Measurements from ENCODE around the gene MAIP1. TPM values are rescaled to one million over a fixed set of nuclear protein-coding genes. Genes with fewer than 3 reads are reported as not detected.

Gene MAIP1
- polyA plus RNA-seq, 1 experiment: 19.5 TPM

- no peak for DNase-seq (ENCODE audit: low read depth, low spot score)
- H3K9me3 ChIP-seq (ENCODE audit: control insufficient read depth, insufficient read depth, low read length): no peaks in the 10 kb centered on the region; the same call in 1 of the 2 replicates
- CTCF ChIA-PET: no interaction called here
- peak overlapping the region; percentile 95 for H3K27ac ChIP-seq (ENCODE audit: low read depth, low read length)
- no peaks in the 10 kb centered on the region for H3K27me3 ChIP-seq (ENCODE audit: control insufficient read depth, insufficient read depth, low read length)
- peak overlapping the region; percentile 90 for H3K4me3 ChIP-seq (ENCODE audit: low read depth, low read length)
- no peak for TF ChIP-seq CTCF (IDR thresholded peaks at IDR 0.05; ENCODE audit: low read depth, low read length)
- POLR2A ChIA-PET: no interaction called here
Measured at GRCh38 chr2:199956062-199956380, 639 bp downstream of the MAIP1 start.

- H3K27me3 ChIP-seq (ENCODE audit: control insufficient read depth, insufficient read depth, low read length): no peaks in the 10 kb centered on the region
- CTCF ChIA-PET: no interaction called here
- POLR2A ChIA-PET: no interaction called here
- no peaks in the 10 kb centered on the region; the same call in 1 of the 2 replicates for H3K9me3 ChIP-seq (ENCODE audit: control insufficient read depth, insufficient read depth, low read length)
- no peak overlapping the region for H3K27ac ChIP-seq (ENCODE audit: low read depth, low read length)
- H3K4me3 ChIP-seq (ENCODE audit: low read depth, low read length): no peak overlapping the region
- TF ChIP-seq CTCF (IDR thresholded peaks at IDR 0.05; ENCODE audit: low read depth, low read length): no peak
- DNase-seq (ENCODE audit: low read depth, low spot score): no peak
Measured at GRCh38 chr2:199958014-199958413, 2.6 kb downstream of the MAIP1 start.

- ChIA-PET POLR2A (no interaction called here), CTCF (no interaction called here)
- no peak for TF ChIP-seq CTCF (IDR thresholded peaks at IDR 0.05; ENCODE audit: low read depth, low read length)
- Histone ChIP-seq H3K27ac (ENCODE audit: low read depth, low read length) (no peak overlapping the region), H3K27me3 (ENCODE audit: control insufficient read depth, insufficient read depth, low read length) (no peaks in the 10 kb centered on the region), H3K4me3 (ENCODE audit: low read depth, low read length) (no peak overlapping the region), H3K9me3 (ENCODE audit: control insufficient read depth, insufficient read depth, low read length) (no peaks in the 10 kb centered on the region)
- DNase-seq (ENCODE audit: low read depth, low spot score): no peak
Measured at GRCh38 chr2:199962203-199962602, 6.8 kb downstream of the MAIP1 start.

- no peak for TF ChIP-seq CTCF (IDR thresholded peaks at IDR 0.05; ENCODE audit: low read depth, low read length)
- Histone ChIP-seq H3K4me3 (ENCODE audit: low read depth, low read length) (no peak overlapping the region), H3K27me3 (ENCODE audit: control insufficient read depth, insufficient read depth, low read length) (no peaks in the 10 kb centered on the region), H3K9me3 (ENCODE audit: control insufficient read depth, insufficient read depth, low read length) (no peaks in the 10 kb centered on the region), H3K27ac (ENCODE audit: low read depth, low read length) (no peak overlapping the region)
- ChIA-PET POLR2A (no interaction called here), CTCF (interaction anchor here (1.1 kb wide), 1 partner anchor 515 kb away, joined by 3 read pairs; no protein-coding TSS in a partner anchor)
- no peak for DNase-seq (ENCODE audit: low read depth, low spot score)
Measured at GRCh38 chr2:199966405-199966804, 11.0 kb downstream of the MAIP1 start.

- no peaks in the 10 kb centered on the region for H3K9me3 ChIP-seq (ENCODE audit: control insufficient read depth, insufficient read depth, low read length)
- no peak for DNase-seq (ENCODE audit: low read depth, low spot score)
- no peak for TF ChIP-seq CTCF (IDR thresholded peaks at IDR 0.05; ENCODE audit: low read depth, low read length)
- ChIA-PET CTCF (interaction anchor here (0.7 to 1.1 kb wide), 2 partner anchors 13 to 514 kb away, joined by 3 read pairs; no protein-coding TSS in a partner anchor), POLR2A (no interaction called here)
- H3K27ac ChIP-seq (ENCODE audit: low read depth, low read length): no peak overlapping the region
- H3K4me3 ChIP-seq (ENCODE audit: low read depth, low read length): no peak overlapping the region
- no peaks in the 10 kb centered on the region for H3K27me3 ChIP-seq (ENCODE audit: control insufficient read depth, insufficient read depth, low read length)
Measured at GRCh38 chr2:199966976-199967375, 11.6 kb downstream of the MAIP1 start.
